UCSD-AML1 (cell line): ENCODE data around the gene EPC1.
"Not testable (repeated sequence)": the region's sequence is repeated elsewhere in the genome, so short reads cannot be mapped to it uniquely, and the experiment has no call there.

ENCODE experiments used
- DNase-seq: peaks from one replicate; lab custom pipeline; 2025; ENCODE audit not compliant: unreplicated experiment; lab: John Stamatoyannopoulos, UW

EPC1 gene

GRCh38 chr10:32239769-32240168 lies 107.2 kb downstream of the EPC1 start:
- DNase-seq = no peak

DNA sequence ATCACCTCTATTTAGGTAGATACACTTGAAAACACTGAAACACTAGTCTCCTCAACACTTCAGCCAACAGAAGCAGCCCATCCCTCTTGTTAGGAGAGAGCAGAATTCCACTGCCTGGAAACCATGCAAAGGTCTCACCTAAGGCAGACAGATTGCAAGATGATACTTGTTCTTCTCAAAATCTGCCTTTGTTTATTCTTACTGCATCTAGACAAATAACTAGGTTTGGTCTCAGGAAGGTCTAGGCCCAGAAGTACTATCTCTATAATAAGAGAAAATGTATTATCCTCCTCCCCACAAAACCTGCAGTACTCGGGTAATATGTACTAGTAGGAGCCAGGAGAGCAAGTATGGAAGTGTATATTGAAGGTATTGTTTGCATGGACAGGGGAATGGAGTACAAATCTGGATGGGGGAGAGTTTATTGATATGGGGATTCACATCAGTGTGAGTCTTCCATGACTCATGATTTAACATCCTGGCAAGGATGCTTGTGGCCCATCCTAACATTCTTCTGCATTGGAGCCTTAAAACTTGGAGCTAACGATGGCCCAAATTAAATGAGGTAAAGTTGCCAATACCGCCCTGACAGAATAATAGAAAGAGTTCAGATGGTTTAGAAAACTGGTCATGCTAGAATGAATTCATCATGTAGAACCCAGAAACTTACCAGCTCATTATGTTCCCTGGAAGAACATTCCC lies 109.2 kb downstream of the EPC1 start:
- no peak for DNase-seq

- no peak for DNase-seq
Measured at GRCh38 chr10:32234471-32234870, 112.5 kb downstream of the EPC1 start.

- DNase-seq = not testable (repeated sequence)
Measured at GRCh38 chr10:32233375-32233774, 113.6 kb downstream of the EPC1 start.

DNA sequence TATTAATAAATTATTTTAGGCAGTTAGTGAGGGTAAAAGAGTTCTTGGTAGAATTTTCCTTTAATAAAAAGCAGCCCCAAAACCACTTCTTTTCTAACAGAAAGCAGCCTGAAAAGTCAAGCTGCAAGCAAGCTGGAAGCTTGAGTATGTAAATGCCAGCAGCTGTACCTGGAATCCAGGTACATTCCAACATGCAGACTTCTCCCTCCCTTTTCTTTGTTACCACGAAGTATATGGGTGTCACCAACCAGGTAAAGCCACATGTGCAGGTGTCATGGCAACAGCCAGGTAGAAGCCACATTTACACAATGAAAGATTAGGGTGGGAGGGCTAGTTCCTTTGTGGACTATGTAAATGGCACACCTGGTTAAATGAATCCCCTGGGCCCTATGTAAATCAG lies 114.6 kb downstream of the EPC1 start:
- no peak for DNase-seq

- not testable (repeated sequence) for DNase-seq
Measured at GRCh38 chr10:32229788-32230187, 117.2 kb downstream of the EPC1 start.

- no peak for DNase-seq
Measured at GRCh38 chr10:32229170-32229569, 117.8 kb downstream of the EPC1 start.

- DNase-seq = no peak
Measured at GRCh38 chr10:32227802-32228201, 119.2 kb downstream of the EPC1 start.

DNA sequence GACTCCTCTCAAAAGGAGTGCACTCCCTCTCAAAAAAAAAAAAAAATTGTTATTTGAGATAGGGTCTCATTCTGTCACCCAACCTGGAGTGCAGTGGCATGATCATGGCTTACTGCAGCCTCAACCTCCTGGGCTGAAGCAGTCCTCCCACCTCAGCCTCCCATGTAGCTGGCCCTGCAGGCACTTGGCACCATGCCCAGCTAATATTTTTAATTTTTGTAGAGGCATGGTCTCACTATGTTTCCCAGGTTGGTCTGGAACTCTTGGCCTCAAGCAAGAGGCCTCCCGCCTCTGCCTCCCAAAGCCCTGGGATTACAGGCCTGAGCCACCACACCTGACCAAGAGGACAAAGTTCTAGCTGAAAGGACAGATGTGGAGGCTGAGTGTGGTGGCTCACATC lies 120.3 kb downstream of the EPC1 start:
- no peak for DNase-seq

DNA sequence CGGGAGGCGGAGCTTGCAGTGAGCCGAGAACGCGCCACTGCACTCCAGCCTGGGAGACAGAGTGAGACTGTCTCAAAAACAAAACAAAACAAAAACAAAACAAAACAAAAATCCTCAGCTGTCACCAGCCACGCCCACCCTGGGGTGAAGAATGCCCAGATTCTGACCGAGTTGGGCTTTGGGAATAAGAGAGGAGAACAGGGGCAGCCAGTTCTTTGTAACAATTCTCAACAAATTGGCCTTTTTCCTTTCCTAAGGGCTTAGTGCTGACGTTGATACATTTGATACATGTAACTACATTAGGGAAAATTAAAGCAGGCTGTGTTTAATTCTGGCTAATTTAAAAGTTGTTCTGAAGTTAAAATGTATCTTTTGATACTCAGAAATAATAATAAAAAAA lies 121.0 kb downstream of the EPC1 start:
- DNase-seq = no peak

DNA sequence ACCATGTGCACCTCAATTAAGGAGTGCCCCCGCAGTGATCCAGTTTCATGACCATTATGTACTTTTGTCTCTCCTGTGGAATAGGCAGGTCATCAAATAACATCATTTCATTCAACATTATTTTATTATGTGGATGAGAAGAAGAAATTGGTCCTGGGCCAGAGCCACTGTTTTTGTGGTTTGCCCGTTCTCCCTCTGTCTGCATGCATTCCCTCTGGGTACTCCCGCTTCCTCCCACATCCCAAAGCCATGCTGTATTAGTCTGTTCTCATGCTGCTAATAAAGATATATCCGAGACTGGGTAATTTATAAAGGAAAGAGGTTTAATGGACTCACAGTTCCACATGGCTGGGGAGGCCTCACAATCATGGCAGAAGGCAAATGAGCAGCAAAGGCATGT lies 124.6 kb downstream of the EPC1 start:
- not testable (repeated sequence) for DNase-seq

GRCh38 chr10:32219156-32219555 lies 127.8 kb downstream of the EPC1 start:
- DNase-seq = not testable (repeated sequence)

DNA sequence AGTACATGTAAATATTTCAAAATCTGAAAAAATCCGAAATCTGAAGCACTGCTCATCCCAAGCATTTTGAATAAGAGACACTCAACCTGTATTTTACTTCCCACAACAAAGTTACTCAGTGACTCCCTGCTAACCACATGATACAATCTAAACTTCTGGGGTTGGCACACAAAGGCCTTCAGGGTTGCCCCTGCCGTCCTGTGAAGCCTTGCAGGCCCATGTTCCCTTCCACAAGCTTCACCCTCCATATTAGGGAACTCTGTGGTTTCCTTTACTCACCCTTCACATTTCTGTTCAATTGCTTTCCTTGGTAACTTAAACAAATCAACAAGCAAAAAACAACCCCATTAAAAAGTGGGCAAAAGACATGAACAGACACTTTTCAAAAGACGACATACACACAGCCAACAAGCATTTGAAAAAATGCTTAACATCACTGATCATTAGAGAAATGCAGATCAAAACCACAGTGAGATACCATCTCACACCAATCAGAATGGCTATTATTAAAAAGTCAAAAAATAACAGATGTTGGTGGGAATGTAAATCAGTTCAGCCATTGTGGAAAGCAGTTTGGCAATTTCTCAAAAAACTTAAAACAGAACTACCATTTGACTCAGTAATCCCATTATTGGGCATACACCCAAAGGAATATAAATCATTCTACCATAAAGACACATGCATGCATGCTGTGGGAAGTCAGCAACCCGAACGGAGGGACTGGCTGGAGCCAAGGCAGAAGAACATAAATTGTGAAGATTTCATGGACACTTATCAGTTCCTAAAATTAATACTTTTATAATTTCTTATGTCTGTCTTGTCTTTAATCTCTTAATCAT lies 128.5 kb downstream of the EPC1 start:
- DNase-seq = not testable (repeated sequence)
